Stimulated activated CD4-positive, alpha-beta T cell treated with anti-CD3 and anti-CD28 coated beads, TNF-alpha, amount 100 ng/mL, for 1 hour (primary cell): ENCODE data around the gene RPLP2.

Experiments
- DNase-seq, 3 donors: peaks; one replicate each; pipeline ENCODE4 v3.0.0-alpha.2; 2020; ENCODE audit warnings: low read depth in 3 of 3, low spot score in 1 of 3

RPLP2 gene

DNA sequence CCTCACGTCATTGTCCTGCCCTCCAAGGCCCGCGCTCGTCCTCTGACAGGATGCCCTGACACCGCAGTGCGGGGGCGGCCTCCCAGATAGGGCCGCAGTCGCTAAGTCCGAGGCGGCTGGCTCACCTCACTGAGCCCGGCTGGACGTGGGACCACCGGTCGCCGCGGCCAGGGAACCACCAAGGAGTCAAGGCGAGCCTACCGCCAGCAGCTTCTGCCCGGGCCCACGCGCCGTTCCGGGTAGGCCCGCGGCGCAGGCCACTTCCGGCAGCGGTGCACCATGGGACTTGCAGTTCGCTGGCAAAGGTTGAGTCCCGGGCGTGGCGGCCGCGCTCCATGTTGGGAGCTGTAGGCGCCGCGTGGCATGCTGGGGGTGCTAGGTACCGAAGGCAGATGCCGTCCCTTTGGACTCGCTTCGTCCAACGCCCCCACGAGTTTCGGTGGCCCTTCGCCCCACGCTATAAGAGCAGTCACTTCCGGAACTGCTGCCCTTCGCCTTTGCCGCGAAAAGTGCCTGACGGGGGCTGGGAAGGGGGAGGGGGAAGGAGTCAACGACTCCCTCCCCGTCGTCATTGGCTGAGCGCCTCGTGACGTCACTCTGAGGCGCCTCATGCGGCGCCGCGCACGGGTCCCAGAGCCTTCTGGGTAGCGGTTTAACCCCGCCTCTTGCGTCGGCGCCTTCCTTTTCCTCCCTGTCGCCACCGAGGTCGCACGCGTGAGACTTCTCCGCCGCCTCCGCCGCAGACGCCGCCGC lies at the start of gene RPLP2:
RPLP2 (plus strand) TSS at position 681 of the 753 bp plus-strand sequence. CDS start 268 bp downstream, outside the sequence.
- DNase-seq, result peak; percentile 91 to 96 (median 93)

DNA sequence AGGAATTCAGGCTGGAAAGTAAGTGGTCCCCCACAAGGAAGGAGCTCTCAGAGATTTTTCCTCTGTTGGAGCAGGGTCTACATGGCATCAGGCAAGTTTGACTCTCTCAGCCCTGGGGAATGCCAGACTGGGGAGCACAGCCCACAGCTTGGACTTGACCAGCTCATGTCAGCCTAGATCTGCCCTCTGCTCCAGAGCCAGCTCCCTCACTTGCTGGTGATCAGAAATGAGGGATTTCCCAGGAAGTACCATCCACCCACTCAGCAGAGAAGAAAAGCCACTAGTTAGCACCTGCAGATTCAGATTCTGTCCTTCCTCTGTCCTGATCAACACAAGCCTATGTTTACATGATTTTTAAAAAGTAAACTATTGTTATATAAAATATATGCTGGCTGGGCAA lies 49.5 kb upstream of the RPLP2 start:
- DNase-seq, result no peak

DNA sequence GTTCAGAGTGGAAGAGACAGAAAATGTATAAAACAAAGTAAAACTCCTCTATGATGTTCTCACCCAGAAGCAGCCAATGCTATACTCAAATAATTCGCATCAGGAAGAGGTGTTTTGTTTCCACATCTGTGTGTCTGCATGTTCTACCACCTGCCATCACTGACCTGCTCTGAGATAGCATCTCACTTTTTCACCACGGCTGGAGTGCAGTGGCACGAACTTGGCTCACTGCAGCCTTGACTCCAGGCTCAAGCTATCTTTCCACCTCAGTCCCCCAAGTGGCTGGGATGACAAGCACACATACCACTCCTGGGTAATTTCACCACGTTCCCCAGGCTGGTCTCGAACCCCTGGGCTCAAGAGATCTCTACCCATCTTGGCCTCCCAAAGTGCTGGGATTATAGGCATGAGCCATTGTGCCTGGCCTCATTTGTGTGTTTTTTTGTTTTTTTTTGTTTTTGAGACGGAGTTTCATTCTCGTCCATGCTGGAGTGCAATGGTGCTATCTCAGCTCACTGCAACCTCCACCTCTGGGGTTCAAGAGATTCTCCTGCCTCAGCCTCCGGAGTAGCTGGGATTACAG lies 48.1 kb upstream of the RPLP2 start:
- no peak for DNase-seq

DNA sequence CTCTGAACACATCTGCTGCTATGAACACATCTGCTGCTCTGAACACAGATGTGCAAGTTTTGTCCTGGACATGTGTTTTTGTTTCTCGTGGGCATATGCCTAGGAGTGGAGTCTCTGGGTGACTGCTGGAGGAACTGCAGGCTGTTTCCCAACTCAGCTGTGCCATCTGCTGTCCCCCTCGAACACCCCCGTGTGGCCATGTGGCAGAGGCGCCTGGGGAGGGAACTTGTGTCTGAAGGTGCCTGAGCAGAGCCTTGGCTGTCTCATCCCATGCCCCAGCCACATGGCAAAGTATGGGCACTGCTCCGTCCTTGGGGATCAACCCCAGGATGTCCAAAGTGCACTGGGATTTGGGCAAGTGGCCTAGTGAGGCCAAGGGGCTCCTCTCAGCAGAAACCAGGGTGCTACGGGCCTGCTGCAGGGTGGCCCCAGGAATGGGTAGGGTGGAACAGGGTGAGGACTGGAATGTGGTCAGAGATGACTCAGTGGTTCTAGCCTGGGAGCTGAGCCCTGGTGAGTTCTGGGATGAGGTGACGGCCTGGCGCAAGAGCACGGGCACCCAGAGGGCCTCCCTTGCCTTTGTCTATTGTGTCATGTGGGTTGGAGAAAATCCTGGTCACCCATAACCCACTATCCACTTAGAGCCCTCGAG lies 47.2 kb upstream of the RPLP2 start:
- no peak for DNase-seq

- DNase-seq, result no peak
These were observed 46.7 kb upstream of the RPLP2 start for GRCh38 chr11:763073-763463.

- no peak for DNase-seq
These were observed 46.0 kb upstream of the RPLP2 start for GRCh38 chr11:763549-764321.

- no peak for DNase-seq
These were observed 45.3 kb upstream of the RPLP2 start for GRCh38 chr11:764322-765024.

DNA sequence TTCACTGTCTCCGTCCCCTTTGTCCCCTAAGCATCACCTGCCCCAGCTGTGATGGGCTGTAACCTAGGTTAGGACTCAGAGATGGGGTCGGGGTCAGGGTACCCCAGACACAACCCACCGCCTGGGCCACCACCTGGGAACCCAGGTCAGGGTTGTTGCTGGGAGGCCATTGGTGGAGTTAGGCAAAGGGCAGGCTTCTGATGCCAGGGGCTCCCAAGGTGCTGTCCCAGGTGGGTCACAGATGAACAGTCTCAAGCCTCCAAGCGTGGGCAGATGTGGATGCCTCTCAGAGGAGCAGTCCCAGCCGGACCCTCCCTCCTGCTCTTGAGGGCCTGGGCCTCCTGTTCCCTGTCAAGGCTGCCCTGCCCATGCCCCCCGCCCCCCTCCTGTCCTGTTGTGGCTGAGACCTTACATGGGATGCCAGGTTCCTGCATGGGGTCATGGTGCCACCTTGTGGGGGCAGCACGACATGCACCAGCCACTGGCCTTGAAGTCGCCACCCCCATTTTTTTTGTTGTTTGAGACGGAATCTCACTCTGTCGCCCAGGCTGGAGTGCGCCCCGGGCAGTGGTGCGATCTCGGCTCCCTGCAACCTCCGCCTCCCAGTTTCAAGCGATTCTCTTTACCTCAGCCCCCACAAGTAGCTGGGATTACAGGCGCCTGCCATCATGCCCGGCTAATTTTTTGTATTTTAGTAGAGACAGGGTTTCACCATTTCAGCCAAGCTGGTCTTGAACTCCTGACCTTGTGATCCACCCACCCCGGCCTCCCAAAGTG lies 44.6 kb upstream of the RPLP2 start:
- DNase-seq, result peak; percentile 29 to 54 (median 34)

DNA sequence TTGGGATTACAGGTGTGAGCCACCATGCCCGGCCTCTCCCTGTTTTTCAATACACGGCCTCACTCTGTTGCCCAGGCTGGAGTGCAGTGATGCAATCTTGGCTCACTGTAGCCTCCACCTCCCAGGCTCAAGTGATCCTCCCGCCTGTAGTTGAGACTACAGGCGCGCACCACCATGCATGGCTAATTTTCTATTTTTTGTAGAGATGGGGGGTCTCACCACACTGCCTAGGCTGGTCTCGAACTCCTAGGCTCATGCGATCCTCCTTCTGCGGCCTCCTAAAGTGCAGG lies 44.0 kb upstream of the RPLP2 start:
- no peak for DNase-seq

GRCh38 chr11:766106-766935 lies 43.4 kb upstream of the RPLP2 start:
- DNase-seq, result no peak

- DNase-seq, result no peak
These were observed 42.9 kb upstream of the RPLP2 start for GRCh38 chr11:766936-767210.

- no peak for DNase-seq
These were observed 42.5 kb upstream of the RPLP2 start for GRCh38 chr11:767238-767637.

DNA sequence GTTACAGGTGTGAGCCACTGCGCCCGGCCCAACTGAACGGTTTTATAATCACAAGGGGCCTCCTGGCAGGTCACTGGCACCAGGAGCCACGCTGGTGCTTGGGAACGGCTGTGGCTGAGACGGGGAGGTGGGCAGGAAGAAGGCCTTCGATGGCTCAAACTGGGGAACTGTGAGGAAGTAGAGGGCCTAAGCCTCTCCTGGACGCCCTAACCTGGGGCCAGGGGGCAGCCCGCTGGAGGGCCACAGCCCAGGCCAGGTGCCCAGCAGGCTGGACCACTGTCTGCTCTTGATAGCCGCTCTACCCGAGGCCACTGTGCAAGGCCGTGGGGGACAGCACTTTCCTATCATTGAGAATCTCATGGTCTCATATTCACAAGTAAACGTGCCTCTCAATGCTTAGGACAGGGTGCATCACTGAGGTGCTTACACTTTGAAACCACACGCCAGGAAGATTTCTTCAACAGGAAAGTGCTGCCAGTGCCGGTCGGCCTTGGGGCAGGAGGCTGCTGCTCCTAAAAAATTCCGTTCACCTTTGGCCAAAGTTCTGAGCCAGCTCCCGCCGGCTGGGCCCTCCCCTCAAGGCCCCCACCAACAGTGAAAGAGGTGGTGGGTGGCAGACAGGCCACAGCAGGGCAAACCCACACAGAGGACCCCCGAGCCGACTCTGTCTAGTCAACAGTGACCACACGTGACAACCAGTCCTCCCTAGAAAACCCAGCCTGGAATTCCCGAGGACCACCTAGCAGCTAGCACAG lies 39.7 kb upstream of the RPLP2 start:
- no peak for DNase-seq

DNA sequence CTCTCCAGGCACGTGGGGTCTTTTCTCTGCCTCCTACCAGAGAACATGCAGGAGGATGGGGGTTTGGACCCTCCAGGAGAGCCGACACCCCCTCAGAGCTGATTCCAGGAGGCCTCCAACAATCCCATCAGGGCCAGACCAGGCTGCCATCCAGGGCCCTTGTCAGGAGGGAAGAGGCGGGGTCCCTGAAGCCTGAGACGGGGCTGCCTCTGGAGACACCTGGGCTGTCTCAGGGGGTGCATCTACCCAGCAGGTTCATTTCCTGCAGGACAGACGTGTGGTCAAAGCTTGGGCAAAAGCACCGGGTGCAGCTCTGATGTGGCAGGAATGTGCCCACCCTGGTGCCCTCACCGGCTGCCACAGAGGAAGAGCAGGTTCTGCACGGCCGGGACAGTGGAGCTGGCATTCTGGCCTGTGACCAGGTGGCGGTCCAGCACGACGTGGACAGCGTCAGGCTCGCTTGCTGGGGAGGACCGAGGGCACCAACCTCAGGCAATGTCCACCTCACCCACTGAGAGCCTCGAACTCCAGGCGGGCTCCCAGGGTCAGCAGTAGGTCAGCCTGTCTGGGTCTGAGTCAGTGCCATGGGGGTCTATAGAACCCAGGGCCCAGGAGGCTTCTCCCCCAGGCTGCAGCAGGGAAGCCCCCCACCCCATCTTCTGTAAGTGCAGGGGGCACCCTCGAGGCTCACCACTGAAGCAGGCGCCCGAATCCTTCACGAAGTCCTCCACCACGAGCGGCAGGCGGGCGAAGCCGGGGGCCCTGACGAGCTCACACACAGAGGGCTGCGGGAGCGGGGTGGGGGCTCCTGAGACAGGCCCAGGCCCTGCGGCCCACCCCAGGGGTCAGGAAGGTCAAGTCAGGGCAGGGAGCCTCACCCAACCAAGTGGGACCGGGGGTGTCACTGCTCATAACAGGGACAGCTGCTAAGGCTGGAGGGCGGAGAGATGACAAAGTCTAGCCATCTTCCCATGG lies 38.8 kb upstream of the RPLP2 start:
- DNase-seq, result no peak

DNA sequence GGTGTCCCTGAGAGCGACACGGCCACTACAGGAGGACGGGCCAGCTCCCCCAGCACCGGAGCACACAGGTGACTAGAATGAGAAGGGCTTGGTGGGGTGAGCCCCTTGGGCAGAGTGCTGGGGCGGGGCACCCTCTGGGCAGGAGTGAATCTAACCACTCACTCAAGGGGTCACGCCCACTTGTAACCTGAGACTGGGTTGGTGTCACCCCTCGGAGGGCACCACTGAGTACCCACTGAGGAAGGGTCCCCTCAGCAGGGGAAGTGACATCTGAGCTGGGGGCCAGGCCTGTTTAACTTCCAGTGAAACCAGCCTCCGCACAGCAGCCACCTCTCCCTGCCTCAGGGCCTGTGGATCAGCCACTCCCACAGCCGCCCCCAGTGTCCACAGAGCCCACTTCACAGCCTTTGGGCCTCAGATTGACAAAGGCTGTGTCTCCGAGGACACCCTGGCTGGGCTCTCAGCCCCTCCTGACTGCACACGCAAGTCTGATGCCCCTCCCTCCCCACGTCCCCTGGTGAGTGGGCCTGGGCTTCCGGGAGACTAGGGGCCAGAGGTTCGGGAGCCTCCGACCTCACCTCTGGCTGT lies 38.1 kb upstream of the RPLP2 start:
- DNase-seq, result no peak

DNA sequence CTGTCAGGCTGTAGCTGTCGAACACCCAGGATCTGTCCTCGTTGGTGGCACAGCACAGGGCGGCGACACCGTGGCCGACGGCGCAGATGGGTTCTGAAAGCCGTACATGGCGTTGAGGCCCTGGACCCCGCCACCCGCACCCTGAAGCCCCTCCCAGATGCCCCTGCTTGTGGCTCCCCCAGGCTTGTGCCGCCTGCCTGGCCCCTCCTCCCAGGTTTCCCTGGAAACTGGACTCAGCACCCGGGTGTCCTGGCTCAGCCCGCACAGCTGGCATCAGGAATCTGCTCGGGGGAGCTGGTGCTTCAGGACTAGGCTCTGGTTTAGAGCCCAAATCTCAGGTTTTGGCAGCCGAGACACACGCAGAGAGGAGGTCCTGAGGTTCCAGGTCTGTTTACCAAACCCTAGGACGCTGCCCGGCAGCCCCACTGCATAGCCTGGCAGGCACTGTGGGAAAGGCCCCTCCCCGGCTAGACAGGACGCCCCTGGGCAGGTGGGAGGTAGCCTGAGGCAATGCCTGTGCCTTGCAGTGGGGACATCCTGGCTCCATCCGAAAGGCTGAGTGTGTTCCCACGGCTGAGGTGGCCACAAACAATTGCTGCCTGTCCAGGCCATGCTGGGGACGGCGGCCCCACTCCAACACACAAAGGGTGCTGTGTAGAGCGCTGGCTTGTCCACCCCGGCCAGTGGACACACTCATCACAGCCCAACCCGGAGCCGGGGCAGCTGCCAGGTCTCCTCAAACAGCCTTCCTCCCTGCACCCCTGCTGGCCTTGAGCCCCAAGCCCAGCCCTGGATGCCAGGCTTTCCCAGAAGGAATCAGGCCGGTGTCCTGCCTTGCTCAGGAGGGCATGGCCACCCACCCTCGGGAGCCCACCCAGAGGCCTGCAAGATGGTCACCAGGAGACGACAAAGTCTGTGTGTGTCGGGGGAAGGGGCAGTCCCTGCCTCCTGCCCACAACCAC lies 37.1 kb upstream of the RPLP2 start:
- no peak for DNase-seq
